SIG-M5 treated with dmso at 0.1 percent for 504 hours (cell line): ENCODE results near the gene PIM3.
"Not testable (repeated sequence)": the region's sequence is repeated elsewhere in the genome, so short reads cannot be mapped to it uniquely, and the experiment has no call there.

Experiments
- DNase-seq: peaks from one replicate; lab custom pipeline; 2025; ENCODE audit not compliant: unreplicated experiment; lab: John Stamatoyannopoulos, UW

PIM3 gene

DNA sequence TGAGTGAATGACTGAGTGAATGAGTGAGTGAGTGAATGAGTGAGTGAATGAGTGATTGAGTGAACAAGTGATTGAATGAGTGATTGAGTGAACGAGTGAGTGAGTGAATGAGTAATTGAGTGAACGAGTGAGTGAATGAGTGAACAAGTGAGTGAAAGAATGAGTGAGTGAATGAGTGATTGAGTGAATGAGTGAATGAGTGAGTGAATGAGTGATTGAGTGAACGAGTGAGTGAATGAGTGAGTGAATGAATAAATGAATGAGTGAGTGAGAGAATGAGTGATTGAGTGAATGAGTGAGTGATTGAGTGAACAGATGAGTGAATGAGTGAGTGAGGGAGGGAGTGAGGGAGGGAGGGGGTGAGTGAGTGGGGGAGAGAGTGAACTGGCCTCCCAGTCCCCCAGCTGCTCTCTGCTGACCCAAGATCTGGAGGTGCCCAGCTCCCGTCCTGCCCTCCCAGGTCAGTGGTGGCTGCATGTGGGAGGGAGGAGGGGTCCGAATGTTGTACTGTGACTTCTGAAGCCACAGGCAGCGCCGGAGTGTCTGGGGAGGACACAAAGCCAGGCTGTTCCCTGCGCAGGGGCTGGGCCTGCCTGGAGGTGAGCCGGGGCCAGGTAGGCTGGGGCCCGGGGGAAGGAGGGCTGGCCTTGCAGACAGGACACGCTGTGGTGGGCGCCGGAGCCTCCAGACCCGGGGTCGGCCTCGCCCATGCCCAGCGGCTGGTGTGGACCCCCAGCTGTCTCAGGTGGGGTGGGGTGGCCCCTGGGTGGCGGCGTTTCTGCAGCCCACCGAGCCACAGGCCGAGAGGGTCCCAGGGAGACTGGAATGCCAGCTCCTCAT is 17.8 kb upstream of the PIM3 start:
- no peak for DNase-seq

DNA sequence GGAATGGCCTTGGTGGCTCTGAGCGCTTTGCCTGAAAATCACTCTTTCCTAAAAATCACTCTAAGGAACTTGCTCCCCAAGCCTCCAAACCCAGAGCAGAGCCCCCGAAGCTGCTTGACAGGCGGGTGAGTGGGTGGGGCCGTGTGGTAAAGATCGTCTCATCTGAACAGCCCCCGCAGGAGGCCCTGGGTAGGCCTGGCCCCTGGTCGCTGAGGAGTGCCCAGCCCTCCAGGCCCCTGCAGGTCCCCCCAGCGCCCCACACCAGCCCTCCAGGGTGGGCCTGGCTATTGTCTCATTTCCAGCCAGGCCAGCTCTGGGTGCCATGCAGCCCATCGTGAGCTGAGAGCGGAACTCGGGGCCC is 17.2 kb upstream of the PIM3 start:
- no peak for DNase-seq

DNA sequence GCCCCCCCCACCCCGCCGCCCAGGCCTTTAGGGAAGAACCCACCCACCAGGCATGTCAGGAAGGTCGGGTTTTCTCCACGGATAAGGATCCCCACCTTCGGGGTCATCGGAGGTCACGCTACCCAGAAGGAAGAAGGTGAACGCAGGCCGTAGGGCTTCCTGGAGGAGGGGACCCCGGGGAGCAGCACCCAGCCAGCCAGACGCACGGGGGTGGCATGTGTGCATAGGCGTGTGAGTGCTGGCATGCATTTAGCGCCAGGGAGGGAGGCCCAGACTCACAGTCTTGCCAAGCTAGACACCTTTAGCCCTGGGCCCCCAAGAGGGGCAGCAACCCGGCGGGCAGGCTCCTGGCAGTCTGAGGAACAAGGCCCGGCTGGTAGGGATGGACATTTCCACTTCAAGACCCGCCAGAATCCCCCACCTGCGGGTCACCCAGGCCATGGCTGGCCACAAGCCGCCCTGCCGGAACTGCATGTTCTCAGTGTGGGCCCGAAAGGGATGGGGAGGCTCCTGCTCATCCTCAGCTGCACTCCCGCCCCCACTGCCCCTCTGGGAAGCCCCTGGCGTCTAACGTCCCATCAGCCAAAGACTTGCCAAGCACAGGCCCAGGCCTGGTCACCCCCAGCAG is 16.7 kb upstream of the PIM3 start:
- no peak for DNase-seq

DNA sequence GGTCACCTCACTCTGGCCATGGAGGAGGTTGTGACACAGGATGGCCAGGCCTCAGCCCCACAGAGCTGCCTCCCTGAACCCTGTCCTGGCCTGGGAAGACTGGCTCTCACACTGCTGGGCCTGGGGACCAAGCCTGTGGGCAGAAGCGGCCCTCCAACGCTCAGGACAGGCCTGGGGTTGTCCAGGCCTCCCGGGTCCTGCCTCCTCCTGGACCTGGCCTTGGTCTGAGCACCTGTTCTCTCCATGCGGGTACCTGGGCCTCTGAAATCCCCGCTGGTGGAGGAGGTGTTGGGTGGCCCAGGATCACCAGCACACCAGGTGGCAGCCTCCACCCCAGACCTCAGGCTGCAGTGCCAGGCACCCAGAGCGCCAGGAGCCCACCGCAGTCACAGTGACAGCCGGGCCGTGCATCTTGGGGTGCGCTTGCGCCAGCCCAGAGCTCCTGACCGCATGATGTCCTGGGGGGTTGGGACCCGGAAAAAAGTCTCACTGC is 16.1 kb upstream of the PIM3 start:
- DNase-seq: no peak

DNA sequence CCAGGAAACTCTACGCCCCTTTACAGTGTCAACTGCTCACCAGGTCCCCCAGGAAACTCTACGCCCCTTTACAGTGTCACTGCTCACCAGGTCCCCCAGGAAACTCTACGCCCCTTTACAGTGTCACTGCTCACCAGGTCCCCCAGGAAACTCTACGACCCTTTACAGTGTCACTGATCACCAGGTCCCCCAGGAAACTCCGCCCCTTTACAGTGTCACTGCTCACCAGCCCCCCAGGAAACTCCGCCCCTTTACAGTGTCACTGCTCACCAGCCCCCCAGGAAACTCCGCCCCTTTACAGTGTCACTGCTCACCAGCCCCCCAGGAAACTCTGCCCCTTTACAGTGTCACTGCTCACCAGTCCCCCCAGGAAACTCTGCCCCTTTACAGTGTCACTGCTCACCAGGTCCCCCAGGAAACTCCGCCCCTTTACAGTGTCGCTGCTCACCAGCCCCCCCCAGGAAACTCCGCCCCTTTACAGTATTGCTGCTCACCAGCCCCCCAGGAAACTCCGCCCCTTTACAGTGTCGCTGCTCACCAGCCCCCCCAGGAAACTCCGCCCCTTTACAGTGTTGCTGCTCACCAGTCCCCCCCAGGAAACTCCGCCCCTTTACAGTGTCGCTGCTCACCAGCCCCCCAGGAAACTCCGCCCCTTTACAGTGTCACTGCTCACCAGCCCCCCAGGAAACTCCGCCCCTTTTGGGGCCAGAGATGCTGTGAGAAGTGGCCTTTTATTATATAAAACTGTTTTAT is 15.4 kb upstream of the PIM3 start:
- DNase-seq: not testable (repeated sequence)

DNA sequence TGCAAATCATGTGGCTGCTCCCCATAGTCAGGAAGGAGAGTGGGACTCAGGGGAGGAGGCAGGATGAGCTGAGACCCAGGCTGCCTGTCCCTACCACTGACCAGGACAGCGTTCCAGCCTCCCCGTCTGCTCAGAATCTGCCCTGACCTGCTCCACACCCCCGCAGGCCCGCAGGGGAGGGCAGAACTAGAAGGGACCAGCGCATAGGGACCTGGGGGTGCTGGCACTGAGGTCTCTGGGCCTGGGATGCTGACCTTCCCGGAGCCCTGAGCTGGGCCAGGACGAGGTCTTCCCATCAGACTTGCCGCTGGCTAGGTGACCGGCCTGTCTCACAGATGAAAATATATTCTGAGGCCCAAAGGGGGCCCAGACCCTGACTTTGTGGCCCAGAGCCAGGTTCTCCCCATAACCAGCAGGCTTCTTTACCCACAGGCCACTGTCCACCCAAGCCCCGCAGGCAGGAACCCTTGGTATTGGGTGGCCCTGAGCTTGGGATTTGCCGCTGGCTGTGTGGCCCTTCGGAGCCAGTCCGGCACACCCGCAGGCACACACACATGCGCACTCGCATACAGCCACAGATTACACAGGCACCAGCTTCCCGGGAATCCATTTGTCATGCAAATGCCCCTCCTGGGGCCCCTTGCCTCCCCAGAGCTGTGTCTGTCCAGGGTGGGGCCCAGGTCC is 13.8 kb upstream of the PIM3 start:
- no peak for DNase-seq

DNA sequence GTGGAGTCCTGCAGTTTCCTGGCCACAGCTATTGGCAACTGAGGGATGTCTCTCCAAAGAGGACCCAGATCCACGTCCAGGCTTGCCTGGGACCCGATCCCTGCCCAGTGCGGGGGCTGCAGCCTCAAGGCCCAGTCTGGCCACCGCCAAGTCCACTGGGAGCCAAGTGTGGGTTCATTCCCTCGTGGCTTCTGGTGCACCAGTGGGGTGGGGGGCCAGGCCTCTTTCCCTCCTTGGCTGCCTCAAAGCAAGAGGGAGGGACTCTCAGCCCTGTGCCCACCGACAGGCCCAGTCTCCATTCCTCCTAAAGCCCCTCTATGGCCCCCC is 13.3 kb upstream of the PIM3 start:
- no peak for DNase-seq

DNA sequence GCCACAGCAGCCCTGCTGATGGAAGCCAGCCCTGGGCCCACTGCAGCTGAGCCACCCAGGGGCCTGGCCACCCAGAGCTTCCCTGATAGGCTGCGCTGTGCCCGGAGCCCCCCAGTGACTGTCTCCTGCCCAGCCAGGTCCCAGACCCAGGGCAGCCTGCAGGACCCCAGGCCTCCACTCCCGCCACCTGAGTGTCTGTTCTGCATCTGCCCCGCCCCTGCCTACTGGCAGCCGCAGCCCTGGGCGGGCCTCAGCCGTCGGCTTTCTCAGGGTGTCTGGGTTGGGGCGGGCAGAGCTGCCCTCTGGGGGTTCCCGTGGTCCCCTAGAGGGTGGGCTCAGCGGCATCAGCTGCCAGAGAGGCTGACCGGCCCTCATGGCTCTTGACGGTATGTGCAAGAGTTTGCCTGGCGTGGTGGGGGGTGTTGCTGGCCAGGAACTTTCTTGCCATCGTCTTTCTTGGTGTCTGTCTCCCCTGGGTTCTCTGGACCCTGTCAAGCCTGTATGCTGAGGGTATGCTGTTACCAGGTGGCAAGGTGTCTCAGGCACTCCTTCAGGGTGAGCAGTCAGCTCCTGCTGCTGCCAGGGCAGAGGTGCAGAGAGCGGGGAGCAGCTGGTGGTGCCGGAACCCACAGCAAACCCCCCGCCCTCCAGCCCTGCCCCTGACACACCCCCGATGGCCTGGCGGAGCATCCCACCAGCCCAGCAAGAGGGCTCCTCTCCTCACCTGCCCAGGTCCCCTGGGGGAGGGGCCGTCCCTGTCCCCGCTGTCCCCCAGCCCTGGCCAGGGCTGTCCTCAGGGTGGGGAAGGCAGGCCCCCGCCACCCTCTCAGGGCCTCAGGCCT is 12.2 kb upstream of the PIM3 start:
- DNase-seq: no peak

DNA sequence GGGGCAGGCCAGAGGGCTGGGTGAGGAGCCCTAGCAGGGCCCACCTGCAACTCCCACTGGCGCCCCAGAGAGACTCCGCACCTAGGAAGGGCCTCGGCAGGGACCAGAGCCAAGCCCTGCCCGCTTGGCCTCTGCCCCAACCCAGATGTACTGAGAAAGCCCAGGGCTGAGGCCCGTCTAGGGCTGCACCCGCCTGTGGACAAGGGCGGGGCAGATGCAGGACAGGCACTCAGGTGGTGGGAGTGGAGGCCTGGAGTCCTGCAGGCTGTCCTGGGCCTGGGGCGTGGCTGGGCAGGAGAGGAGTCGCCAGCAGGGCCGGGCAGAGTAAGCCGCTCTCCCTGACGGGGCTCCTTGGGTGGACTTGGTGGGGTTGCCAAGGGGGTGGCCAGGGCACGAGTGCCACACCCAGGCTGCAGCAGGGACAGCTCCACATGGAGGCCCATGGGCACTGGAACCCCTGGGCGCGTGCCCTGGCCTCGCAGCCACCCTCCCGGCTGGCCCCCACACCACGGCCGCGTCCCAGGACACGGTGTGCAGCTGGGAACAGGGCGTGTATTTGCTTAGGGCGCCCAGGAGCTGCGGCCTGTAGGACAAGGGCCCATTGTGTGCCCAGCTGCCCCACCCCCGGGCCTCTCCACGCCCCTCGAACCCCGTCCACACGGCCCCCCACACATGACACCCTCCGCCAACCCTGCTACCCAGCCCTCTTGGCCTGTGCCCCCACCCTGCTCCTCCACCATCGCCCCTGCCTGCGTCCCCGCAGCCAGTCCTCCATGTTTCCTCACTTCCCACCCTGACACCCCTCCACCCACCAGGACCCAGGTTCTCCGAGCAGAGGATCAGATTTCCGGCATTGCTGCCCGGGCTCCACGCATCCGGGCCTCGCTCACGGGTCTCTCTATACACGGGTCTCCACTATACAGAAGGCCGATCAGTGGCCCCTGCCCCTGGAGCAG is 11.3 kb upstream of the PIM3 start:
- DNase-seq: no peak

DNA sequence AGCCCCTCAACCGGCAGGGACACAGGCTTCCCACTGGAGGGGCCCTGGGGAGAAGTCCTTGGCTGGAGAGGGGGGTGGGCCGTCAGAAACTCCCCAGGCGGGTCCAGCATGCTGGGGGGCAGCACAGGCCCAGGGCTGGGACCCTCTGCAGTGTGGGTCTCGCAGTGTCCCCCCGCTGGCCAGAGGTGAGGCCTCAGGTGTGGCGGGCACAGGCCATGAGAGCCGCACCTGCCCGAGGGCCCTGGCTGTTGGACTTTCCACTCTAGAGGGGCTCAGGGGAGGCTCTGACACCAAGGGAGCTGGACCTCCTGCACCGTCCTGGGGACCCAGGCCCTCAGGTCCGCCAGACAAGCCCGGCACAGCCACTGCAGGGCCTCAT is 10.7 kb upstream of the PIM3 start:
- no peak for DNase-seq

DNA sequence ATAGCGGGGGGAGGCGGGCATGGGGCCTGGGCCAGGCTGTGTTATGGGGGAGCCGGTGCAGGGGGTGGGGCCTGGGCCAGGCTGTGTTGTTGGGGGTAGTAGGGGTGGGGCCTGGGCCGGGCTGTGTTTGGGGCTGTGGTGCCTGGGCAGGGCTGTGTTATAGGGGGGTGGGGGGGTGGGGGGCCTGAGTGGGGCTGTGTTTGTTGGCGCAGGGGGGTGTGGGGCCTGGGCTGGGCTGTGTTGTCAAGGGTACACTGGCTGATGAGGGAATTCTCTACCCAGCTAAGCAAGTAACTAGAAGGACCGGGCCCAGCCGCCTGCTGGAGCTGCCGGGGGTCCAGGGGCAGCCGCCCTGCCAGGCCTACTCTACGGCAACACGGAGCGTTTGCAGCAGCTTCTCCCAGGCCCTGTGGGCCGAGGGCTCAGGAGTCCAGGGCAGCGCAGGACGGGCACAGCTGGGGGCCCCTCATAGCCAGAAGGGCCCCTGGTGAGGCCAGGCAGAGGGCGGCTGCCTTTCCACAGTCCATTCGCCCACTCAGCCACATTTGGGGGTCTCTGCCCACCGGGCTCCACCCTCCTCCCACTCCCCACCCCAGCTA is 10.1 kb upstream of the PIM3 start:
- no peak for DNase-seq

DNA sequence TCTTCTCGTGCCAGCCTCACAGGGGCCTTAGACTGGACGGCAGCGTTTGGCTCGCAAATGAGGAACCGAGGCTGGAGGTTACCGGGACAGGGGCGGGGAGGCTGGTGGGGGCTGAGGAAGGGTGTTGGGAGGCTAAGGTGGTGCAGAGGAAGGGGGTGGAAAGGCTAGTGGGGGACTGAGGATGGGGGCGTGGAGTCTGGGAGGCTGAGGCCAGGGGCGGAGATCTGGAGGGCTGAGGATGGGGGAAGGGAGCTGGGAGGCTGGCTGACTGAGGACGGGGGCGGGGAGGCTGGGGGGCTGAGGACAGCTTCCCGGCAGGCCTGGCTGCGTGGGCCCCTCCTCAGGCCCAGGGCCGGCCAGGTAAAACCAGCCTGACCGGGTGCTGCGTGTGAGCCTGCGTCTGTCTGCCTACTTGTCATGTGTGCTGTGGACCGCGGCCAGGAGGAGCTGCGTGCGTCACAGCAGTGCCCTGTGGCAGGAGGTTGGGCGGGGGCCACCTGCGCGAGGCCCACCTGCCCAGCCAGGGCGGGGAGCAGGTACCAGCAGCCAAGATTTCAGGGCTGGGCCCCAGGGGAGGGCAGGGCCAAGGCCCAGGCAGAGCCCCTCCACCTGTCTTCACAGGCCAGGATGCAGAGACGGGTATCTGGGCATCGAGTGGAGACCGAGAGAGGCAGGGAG is 9.4 kb upstream of the PIM3 start:
- DNase-seq: peak; percentile 54

DNA sequence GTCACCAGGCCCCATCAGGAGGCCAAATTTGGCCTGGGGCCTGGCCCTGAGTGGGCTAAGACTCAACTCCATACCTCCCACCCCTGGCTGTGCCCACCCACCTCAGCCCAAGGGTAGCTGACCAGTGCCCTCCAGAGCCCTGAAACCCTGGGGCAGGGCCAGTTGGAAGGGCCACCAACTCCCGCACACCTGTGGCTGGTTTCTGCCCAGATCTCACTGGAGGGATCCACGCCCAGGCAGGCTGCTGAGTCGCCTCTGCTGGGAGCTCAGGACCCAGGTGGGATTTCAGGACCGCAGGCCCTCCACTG is 8.9 kb upstream of the PIM3 start:
- DNase-seq: no peak

DNA sequence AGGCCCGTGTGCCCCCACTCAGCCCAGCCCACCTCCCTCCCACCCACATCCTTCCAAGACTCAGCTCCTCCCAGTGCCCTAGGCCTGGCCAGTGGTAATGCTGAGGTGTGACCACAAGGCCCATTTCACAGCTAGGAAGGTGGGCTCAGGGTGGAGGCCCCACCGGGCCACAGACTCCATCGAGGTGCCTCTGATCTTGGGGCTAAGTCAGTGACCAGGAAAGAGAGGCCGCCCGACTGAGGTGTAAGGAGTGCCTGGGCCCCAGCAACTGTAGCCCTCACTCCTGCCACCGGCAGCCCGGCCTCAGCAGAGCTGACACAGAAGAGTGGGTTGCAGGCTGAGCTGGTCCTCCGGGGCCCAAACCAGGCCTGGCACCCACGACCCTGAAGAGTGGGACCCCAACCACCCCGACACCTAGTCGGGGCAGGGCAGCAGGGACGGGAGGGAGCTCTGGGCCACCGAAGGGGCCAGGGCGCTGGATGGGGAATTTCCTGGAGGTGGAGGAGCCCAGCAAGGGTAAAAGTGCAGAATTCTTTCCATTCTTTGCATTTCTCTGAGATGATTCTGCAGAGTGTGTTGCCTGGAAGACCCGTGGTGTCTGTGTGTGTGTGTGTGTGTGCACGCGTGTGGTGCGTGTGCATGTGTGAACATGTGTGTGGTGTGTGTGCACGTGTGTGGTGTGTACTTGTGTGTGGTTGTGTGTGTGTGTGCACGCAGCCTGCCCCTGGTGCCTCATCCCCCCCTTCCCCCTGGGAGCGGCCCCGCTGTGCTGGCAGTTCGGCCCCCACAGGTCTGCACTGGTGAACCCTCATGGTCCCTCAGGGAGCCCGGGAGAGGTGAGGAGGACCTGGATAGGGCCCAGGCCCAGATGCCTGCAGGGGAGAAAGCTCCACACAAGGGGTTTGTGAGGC is 8.3 kb upstream of the PIM3 start:
- no peak for DNase-seq

DNA sequence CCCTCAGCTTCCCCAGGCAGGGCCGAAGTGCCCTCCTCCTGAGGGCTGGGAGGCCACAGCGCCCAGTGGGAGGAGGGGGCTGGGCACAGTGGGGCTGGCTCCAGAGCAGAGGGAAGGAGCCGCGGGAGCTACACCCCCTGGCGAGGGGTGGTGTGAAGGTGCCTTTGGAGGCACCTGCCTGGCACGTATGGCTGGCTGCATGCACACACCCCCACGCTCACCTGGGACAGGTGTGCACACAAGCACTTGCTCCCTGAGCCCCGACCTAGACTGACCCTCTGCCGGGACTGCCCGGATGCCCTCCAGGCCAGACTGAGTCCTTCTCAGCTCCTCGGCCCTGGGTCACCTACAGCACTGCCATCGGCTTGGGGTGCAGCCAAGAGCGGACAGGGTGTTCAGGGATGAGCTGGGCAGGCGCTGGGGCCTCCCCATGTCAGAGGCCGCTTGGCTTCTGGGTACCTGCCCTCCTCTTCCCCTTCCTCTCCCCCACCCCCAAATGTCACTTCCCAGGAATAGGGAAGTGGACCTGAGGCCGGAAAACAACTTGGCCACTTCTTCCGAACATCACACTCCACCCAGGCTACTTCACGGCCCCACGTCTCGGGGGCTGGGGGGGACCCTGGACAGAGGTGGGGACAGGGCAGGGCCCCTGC is 7.4 kb upstream of the PIM3 start:
- no peak for DNase-seq

DNA sequence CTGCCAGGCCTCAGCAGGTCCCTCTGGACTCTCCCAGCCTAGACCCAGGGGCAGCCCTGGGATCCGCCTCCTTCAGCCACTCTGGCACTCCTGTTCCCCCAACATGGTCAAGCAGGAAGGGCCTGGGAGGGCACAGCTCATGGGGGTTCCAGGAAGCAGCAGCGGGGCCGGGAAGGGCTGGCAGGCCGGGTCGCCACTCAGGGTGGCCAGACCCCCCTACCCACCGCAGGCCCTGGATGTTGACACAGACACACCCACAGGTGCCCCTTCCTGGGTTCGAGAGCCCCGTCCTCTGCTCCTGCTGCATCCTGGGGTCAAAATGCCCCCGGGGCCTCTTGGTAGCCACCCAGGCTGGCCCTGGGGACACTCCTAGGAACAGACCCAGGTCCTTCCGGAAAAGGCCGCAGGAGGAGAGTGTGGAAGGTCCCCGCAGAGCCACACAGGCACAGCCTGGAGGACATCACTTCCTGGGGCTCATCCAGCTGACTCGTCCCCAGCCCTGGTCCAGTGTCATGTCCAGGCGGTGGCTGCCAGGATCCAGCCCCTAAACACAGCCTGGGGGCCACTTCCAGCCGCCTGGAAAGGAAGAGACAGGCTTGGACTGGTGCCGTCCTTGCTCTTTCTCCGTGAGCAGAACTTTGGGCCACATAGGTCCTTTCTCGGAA is 6.8 kb upstream of the PIM3 start:
- no peak for DNase-seq

DNA sequence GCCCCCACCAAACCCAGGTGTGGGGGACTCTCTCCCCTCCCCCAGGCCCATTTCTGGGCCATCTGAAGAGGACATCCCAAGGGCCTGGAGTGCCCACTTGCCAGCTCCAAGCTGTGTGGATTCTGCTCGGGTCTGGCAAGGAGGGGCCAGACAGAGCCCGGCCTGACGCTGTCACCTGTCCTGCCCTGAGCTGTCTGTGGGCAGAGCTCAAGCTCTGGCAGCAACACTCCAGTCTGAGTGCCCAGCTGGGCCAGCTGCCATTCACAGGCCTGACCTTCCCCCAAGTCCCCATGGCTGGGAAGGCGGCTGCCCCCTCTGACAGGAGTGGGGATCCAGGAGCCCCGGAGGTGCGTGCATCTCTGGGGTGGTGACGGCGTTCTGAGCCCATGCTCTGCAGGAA is 6.2 kb upstream of the PIM3 start:
- no peak for DNase-seq
